Measurements from ENCODE around the gene STK24.
A peak's percentile ranks its signal among the peaks of the same experiment; 100 is the strongest.

Gene STK24

DNA sequence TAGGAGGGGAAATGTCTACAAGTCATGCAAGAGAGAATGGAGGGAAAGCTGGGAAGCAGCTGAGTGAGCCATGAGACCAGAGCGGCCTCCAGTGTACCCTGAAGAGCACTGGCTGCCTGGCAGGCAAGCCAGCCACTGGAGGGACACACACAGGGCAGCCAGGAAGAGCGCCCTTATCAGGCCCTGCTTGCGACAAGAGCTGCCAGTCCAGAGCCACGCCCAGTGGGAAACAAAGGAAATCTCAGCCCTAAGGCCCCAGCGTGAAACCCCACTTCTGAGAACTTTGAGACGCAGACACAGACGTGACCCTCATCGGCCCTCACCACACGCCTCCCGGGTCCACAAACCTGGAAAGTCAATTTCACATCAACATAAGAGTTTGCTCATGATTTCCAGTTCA is 105.0 kb downstream of the STK24 start:
- no peak for DNase-seq (ENCODE audit: low read depth)

DNA sequence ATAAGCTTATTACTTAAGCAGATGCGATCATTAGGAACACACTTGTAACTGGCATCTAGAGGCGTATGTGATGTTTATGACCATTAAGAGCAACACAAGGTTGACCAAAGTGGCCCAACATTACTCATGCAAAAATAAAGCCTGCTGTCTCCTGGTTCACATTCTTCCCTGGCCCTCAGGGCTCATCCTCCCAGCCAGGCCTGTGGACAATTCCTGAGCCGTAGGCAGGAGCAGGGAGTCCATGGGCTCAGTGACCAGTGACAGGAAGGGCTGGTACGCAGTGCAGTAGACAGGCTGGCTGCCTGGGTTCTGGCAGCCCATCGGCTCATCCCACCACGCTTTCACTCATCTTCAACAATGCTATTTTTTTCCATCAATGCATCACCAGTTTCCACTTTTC is 106.0 kb downstream of the STK24 start:
- DNase-seq (ENCODE audit: low read depth) = no peak

DNA sequence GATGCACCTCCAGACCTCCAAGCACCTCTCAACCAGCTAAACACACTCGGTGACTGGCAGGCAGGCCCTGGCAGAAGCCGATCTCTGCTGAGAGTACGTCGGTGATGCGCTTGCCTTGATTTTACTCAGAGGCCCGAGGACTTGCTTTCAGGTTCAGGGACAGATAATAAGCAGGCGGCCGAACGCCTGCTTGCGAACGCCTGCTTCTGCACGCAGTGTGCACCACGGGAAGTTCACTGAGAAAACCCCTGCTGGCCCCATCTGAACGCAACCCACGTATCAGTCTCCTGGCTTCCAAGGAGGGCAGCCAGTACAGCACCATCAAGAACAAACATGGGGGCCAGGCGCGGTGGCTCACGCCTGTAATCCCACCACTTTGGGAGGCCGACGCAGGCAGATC is 108.0 kb downstream of the STK24 start:
- DNase-seq (ENCODE audit: low read depth) = no peak

DNA sequence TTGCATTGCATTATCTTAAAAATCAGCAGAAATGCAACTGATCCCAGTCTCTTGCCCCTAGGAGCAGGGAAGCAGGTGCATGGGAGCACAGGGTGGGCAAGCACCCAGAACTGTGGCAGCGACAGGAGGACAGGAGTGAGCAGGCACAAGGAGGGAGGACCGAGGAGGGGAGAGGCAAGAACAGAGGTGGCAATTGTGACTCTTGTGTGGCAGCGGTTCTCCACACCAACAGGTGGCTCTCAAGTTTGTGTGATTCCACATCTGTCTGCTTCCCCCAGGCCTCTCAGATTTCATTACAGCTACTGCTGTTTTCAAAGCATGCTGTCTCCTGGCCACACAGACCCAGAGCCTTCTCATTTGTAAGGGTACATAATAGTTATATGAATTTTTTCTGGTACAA is 108.5 kb downstream of the STK24 start:
- no peak for DNase-seq (ENCODE audit: low read depth)

GRCh38 chr13:98467263-98467985 is 109.5 kb downstream of the STK24 start:
- no peak for DNase-seq (ENCODE audit: low read depth)

- DNase-seq (ENCODE audit: low read depth) = no peak
These were observed 110.2 kb downstream of the STK24 start for GRCh38 chr13:98466634-98467236.

DNA sequence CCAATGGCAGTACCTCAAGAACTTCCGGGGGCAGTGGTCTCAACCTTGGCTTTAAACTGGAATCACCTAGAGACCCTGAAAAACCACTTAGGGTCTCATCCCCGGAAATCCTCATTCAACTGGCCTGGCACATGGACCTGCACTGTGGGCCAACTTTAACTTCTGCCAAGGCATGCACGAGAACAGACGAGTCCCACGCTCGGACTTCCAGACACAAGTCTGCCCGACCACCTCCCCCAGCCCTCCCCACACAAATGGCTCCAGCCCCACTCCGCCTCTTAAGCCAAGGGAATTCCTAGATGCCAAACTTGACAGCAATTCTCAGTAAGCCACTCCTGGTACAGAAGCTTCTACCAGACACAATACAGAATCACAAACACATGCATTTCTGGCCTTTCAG is 114.0 kb downstream of the STK24 start:
- DNase-seq (ENCODE audit: low read depth) = no peak

DNA sequence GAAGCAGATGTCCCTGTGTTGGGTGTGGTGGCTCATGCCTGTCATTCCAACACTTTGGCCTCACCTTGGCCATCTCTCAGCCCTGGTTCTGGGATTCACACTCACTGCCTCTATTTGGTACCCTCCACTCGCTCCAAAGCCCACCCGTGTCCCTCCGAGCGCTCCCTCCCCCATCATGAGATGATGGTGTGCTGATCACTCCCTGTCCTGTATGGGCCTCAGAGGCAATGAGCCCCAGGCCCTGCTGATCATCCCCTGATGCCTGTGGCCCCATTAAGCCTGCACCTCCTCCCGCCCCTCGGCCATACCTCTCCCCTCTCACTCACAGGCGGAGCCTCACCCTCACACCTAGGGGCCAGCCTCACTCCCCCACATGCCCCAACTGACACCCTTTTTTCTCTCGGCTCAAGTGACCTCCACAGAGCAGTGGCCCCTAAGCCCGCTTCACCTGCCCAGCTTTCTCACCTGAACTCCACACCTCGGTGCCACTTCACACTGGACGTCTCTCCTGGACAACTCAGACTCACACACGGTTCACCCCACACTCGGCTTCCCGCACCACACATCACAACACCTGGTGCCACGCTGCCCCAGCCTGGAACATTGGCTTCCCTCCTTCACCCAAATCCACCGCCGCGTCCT is 114.5 kb downstream of the STK24 start:
- DNase-seq (ENCODE audit: low read depth) = no peak

DNA sequence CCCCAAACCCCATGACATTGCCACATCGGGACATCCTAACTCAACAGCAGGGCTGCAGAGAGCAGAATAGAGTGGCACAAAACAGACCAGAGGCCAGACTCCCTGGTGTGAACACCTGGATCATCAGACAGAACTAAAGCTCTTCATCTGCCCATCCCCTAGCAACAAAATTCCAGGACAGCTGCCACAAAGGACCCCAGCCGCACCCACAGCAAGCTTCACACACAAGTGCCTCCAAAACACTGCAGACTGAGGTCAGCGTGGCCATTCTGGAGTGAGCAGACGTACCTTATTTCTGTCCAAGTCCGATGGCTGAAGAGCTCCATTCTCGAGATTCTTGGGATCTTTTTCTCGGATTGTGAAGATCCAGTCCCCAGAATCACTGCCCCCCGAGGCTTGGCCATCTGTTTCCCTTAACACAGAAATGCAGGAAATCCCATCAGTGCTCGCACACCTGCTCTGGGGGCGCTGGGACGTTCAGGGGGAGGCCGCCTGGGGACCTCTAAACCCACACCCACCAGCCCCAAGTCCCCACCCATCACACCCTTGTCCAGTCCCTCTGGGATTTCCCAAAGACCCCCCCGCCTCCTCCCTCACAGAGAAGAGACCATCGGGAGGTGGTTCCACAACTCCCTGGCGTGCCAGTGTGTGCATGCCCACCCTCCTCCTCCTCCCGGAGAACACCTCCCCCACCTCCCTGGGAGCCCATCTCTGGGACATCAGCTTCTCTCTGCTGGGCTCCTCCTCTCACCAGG is 115.2 kb downstream of the STK24 start:
- DNase-seq (ENCODE audit: low read depth) = no peak

- no peak for DNase-seq (ENCODE audit: low read depth)
These were observed 116.4 kb downstream of the STK24 start for GRCh38 chr13:98460516-98460915.

DNA sequence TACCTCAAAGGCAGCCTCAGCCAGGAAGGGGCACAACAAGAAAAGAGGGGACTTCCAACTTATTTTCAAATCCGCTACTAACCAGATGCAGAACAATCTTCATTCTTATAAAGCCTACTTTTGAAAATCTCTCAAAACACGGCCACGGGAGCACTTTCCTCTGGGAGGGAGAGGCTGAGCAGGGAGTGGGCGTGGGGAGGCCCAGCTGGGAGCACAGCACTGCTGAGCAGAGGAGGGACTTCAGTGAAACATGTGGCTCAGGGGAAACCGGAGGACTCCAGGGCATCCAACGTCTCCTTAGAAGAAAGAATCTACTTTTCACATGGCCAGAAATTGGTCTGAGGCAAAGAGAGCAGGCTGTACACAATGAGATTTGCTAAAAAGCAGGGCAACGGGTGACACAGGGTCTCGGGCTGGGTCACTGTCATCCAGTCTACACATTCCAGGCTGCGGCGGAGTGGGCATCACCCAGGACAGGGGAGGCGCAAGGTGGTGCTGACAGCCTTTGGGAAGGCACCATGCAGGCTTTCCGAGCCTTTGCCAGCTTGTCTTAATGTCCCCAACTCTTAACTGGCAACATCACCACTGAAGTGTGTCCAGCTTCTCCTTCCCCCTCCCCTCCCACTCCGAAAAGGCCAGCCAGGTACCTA is 117.1 kb downstream of the STK24 start:
- no peak for DNase-seq (ENCODE audit: low read depth)

DNA sequence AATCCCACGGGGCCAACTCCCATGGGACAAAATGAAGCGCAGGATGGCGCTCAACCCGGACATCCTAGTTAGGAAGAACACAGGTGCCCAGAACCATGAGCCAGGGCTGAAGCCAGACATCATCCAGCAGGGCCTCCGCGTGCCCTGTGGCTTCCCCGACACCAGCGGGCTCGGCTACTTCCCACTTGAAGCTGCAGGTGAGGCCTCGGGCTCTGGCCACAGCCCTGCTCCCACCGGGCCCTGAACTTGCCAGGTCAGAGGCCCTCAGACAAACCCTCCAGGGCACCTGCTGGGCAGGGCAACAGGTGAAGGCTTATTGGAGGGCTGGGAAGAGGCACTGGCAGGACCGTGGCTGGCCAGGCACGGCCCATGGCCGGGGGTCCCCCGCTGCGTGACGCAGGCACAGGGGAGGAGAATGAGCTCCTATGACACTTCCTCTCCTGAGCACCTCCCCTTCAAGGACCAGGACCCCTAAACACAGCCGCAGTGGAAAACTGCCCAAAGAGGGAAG is 117.7 kb downstream of the STK24 start:
- DNase-seq (ENCODE audit: low read depth) = no peak

- no peak for DNase-seq (ENCODE audit: low read depth)
These were observed 118.5 kb downstream of the STK24 start for GRCh38 chr13:98458431-98458830.

DNA sequence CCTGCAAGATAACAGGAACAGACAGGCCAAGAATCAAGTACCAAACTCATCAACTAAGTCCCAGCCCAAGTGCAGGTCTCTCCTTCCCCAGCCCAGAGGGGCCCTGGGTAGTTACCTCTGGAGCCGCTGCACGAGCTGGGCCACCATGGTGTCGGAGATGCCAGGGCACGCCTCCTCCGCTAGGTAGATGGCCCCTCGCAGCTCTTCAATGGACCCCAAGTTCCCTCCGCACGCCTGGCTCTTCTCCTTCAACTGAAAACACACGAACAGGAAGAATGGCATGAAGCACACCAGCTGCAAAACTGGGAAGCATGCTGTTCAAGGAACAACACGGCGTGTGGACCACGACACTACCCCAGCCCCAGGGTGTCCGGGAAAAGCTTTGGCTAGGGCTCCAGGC is 119.9 kb downstream of the STK24 start:
- DNase-seq (ENCODE audit: low read depth) = no peak

GRCh38 chr13:98456413-98456845 is 120.5 kb downstream of the STK24 start:
- DNase-seq (ENCODE audit: low read depth) = no peak

DNA sequence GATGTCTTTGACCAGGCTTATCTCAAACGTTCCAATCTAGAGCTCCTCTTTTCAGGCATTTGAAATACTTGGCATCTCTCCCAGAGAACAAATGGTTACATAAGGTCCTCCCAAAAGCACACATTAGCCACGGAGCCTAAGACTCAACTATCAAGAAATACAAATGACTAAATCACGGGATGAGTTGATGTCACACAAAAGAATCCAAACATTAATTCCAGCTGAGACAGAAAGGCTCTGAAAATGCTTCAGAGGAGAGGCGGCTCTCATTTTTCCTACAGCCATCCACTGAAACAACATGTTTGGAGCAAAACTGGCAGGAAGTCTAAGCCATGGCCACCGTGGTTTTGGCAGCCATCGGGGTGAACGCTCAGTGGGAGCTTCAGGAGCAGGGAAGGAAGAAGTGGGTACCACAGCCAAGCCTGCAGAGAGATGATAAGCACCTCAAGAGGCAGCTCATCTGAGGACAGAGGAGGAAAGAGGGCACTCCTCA is 122.5 kb downstream of the STK24 start:
- DNase-seq (ENCODE audit: low read depth) = peak; percentile 60

DNA sequence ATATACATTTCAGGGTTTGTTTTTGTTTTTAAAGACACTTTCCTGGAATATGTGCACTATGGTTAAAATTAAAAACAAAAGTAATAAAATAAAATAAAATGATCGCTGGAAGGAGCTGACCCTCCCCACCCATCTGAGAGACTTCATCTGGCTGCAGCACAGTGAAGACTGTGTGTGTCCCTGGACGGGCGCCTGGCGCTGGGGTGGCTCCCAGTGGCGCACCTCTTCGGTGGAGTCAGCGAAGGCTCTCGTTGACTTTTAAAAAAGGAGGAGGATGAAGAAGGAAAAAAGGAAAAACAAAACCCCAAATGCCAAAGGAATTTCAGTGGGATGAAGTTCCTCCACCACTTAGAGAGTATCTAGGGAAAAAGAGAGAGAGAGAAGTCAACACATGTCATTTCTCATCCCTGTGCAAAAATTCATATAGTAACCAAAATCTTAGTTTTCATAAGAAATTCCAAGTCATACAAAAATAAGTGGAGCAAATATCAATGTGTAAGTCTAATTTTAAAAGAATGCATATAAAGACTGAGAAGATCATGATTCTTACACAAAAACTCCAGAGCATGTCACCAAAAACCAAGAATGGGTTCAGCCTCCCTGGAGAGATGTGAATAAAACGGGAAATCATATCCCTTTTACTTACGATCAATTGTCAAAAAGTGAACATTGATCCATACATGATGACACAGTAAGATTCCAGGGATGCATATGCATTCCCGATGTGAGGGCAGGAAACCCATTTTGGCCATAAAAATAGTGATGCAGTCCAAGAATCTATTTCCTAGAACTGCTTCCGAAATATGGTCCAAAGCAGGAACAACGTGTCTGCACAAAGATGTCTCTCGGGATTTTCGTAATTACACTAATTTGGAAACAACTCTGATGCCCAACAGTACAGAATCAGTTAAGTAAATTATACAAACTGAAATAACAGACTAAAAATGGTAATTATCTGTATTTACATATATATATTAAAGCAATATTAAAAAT is 123.8 kb downstream of the STK24 start:
- peak; percentile 29 for DNase-seq (ENCODE audit: low read depth)

GRCh38 chr13:98451676-98452470 is 125.0 kb downstream of the STK24 start:
- no peak for DNase-seq (ENCODE audit: low read depth)

- no peak for DNase-seq (ENCODE audit: low read depth)
These were observed 126.3 kb downstream of the STK24 start for GRCh38 chr13:98450539-98451111.
